Measurements from ENCODE around the gene ARL2BP.
A peak's percentile ranks its signal among the peaks of the same experiment; 100 is the strongest.

Gene ARL2BP

DNA sequence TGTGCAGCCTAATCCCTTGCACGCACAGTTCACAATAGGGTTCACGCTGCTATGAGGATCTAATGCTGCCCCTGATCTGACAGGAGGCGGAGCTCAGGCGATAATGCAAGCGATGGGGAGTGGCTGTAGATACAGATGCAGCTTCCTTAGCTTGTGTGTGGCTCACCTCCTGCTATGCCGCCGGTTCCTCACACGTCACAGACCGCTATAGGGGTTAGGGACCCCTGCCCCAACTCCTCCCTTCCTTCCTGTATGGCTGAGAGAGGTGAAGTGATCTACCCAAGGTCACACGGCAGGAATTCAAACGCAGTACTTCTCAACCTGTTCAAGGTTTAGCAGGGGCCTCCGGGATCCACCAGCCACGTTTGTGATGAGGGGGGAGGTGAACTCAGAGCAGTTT is 52.8 kb downstream of the ARL2BP start:
- H3K4me3 ChIP-seq (replicated peaks in 1 of 2; ENCODE audit: low read depth in 2 of 2, low read length in 2 of 2): no peak overlapping the region
- DNase-seq (ENCODE audit: low read depth in 2 of 2): no peak
- TF ChIP-seq, protein P1, sequence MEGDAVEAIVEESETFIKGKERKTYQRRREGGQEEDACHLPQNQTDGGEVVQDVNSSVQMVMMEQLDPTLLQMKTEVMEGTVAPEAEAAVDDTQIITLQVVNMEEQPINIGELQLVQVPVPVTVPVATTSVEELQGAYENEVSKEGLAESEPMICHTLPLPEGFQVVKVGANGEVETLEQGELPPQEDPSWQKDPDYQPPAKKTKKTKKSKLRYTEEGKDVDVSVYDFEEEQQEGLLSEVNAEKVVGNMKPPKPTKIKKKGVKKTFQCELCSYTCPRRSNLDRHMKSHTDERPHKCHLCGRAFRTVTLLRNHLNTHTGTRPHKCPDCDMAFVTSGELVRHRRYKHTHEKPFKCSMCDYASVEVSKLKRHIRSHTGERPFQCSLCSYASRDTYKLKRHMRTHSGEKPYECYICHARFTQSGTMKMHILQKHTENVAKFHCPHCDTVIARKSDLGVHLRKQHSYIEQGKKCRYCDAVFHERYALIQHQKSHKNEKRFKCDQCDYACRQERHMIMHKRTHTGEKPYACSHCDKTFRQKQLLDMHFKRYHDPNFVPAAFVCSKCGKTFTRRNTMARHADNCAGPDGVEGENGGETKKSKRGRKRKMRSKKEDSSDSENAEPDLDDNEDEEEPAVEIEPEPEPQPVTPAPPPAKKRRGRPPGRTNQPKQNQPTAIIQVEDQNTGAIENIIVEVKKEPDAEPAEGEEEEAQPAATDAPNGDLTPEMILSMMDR (IDR thresholded peaks at IDR 0.05; ENCODE audit: low read depth, low read length): no peak

DNA sequence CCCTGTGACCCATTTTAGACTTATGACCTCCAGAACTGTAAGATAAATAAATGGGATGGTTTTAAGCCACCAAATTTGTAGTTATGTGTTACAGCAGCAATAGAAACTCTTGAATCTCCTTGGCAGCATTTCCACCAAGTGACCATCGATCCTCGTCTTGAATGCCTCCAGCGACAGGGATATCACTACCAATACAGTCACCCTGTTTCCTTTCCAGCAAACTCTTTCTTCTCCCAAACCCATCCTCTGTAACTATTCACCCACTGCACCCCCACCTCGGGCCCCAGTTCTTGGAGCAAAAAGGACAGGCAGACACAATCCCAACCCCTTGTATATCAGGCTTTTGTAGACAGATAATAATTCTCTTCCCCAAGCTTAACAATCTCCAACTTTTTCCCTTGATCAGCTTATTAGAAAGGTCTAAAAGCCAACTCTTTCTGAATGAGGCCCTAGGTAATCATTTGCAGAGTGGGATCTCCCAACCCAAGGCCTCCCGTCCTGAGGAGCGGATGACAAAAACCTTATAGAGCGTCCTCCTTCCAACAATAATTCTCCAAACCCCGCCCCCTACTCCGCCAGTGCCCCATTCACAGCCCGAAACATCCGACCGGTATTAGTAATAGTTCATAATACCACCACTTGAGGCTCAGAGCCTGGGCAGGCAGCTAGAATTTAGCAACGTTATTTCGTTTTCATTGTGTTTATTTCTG is 54.1 kb downstream of the ARL2BP start:
- peak overlapping the region; percentile 42 to 48 for H3K4me3 ChIP-seq (replicated peaks in 1 of 2; ENCODE audit: low read depth in 2 of 2, low read length in 2 of 2)
- DNase-seq (ENCODE audit: low read depth in 2 of 2): peak in 1 of 2 donors; percentile 89
- TF ChIP-seq, protein P1 (IDR thresholded peaks at IDR 0.05; ENCODE audit: low read depth, low read length): no peak

DNA sequence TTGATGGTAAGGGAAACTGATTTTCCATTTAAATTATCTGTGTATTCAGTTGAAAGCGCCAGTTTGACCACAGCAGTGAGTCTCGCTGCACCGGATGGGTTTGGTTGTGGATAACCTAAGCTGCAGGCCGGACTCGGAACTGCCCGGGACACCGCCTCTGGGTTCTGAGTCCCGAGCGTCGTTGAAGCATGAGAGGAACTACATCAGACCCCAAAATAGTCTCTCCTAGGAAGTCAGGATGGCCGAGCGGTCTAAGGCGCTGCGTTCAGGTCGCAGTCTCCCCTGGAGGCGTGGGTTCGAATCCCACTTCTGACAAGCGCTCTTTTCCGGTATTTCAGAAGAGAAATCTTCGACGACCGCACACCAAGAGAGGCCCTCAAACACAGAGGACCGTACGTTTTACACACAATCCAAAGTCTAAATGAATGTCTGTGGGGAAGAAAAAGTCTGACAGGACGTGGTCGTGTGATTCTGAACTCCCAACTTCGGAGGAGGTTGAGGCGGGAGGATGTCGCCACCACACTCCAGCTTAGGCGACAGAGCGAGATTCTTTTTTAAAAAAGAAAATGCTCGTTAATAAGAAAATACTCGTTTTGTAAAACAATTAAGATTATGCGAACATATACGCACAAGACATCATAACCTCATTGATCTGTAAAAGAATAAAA is 54.8 kb downstream of the ARL2BP start:
- peak overlapping the region; percentile 42 to 48 for H3K4me3 ChIP-seq (replicated peaks in 1 of 2; ENCODE audit: low read depth in 2 of 2, low read length in 2 of 2)
- DNase-seq (ENCODE audit: low read depth in 2 of 2): peak; percentile 97 to 99
- TF ChIP-seq, protein P1 (IDR thresholded peaks at IDR 0.05; ENCODE audit: low read depth, low read length): peak; percentile 19

DNA sequence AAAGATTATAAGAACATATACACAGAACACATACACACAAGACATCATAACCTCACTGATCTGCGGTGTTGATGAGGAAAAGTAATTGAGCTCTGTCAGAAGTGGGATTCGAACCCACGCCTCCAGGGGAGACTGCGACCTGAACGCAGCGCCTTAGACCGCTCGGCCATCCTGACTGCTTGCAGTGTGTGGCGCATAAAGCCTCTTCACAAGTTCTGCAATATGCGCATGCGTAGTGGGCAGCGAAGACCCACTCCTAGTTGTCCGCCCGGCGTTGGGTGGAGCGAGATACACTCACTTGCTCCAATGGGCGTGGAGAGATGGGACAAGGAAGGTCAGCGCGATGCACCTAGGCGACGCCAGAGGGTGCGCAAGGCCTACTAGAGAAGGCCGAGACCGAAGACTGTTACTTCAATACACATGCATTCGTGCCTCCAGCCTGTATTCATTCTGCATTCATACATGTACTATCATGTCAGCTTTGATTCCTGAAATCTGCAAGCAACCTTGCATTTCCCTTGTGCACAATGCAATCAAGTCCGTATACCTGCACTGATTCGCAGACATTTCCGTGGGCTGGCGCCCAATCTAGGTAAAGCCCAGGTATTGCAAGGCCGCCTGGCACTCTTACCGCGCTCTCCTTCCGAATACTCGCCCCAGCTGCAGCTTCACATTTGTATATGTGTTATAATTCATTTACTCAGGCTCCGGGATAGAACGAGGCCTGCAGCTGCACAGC is 55.5 kb downstream of the ARL2BP start:
- peak; percentile 99 for DNase-seq (ENCODE audit: low read depth in 2 of 2)
- TF ChIP-seq, protein P1 (IDR thresholded peaks at IDR 0.05; ENCODE audit: low read depth, low read length): peak; percentile 99
- peak overlapping the region; percentile 42 to 48 for H3K4me3 ChIP-seq (replicated peaks in 1 of 2; ENCODE audit: low read depth in 2 of 2, low read length in 2 of 2)

DNA sequence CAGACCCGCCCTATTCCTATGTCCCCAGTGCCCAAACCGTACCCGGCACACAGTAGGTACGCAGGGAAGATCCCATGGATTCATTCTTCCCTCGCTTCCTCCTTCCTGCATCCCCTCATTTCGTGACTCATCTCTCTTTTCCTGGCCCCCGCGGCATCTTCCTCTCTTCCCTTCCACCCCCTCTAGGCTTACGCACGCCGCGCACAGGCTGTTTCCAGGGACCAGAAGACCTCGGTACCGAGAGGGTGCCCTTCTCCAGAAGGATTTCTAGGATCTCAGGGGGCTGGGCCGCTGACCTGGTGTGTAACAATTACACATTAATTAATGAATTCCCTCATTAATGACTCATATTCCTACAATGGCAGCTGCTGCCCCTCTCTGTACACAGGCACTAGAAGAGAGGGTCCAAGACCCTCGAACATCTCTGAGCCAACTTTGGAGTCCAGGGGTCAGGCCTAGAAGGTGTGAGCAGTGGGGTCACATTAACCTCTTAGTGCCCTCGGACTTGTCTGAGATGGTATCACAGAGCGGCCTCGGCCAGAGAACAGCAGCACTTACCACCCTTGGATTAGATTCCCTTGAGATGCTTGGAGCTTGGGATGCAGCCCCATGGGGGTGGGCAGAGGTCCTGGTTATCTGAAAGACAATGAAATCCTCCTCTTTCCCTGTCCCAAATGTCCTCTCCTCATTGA is 56.2 kb downstream of the ARL2BP start:
- no peak for DNase-seq (ENCODE audit: low read depth in 2 of 2)
- TF ChIP-seq, protein P1 (IDR thresholded peaks at IDR 0.05; ENCODE audit: low read depth, low read length): no peak
- peak overlapping the region in 1 of 2 donors; percentile 15 for H3K4me3 ChIP-seq (replicated peaks in 1 of 2; ENCODE audit: low read depth in 2 of 2, low read length in 2 of 2)

Measured in cardiac fibroblast (primary cell).